ENCODE measurements around the gene ZNF536. TPM values are rescaled to one million over a fixed set of nuclear protein-coding genes. Genes with fewer than 3 reads are reported as not detected.

The ZNF536 gene
- total and polyA plus RNA-seq, 2 donors (not counting 3 experiments of a cell fraction or from before 2014, with no cell fraction given): not detected

GRCh38 chr19:30437869-30438268 lies 65.7 kb downstream of the ZNF536 start:
- intact Hi-C loops (cut with micrococcal nuclease) (no loop called here), dilution Hi-C loops (cut with MboI; ENCODE audit: extremely low pct_ligation_motif_present, low sequenced_read_pairs) (no loop called here)
- no TSS peak for BruUV-seq (replicated peaks)
- no peak for FAIRE-seq
- Histone ChIP-seq H3K9me1 (replicated peaks; ENCODE audit: control insufficient read depth, extremely low read depth, insufficient read depth, low read length) (no peaks in the 10 kb centered on the region), H4K20me1 (replicated peaks; ENCODE audit: control insufficient read depth, extremely low read depth, insufficient read depth, low read length) (no peaks in the 10 kb centered on the region), H3K36me3 (ENCODE audit: control insufficient read depth in 2 of 2, extremely low read depth in 1 of 2, insufficient read depth in 2 of 2, low read length in 2 of 2) (no peaks in the 10 kb centered on the region), H3K79me2 (ENCODE audit: control insufficient read depth, insufficient read depth, low read length) (no peaks in the 10 kb centered on the region), H3K4me1 (ENCODE audit: control insufficient read depth, extremely low read depth, insufficient read depth, low read length) (no peaks in the 10 kb centered on the region), H3K27me3 (ENCODE audit: control insufficient read depth in 2 of 2, insufficient read depth in 2 of 2, low read length in 2 of 2) (no peaks in the 10 kb centered on the region), H3K4me2 (ENCODE audit: insufficient read depth, low read length) (no peak overlapping the region), H3K27ac (ENCODE audit: insufficient read depth, low read depth, low read length) (no peak overlapping the region), H2AFZ (ENCODE audit: low read depth, low read length) (no peak overlapping the region), H3K4me3 (replicated peaks in 1 of 3; ENCODE audit: insufficient read depth in 1 of 3, low read depth in 1 of 3, low read length in 3 of 3) (no peak overlapping the region), H3K9me3 (replicated peaks; ENCODE audit: control insufficient read depth, insufficient read depth, low read length) (peaks cover 7% of the 10 kb centered on the region), H3K9ac (replicated peaks; ENCODE audit: extremely low read depth, insufficient read depth, low read length) (no peak overlapping the region)
- ChIA-PET CTCF (no interaction called here), POLR2A (no interaction called here)
- no peak for TF ChIP-seq CTCF (IDR thresholded peaks at IDR 0.05; ENCODE audit: extremely low read depth in 1 of 2, insufficient read depth in 1 of 2, low read depth in 1 of 2, low read length in 2 of 2)
- TF ChIP-seq POLR2A (IDR thresholded peaks at IDR 0.05; ENCODE audit: low read depth, low read length): no peak
- no peak for TF ChIP-seq GATA2 (IDR thresholded peaks at IDR 0.05; ENCODE audit: insufficient read depth, insufficient read length, low read depth, low read length)
- TF ChIP-seq POLR2AphosphoS5 (IDR thresholded peaks at IDR 0.05; ENCODE audit: insufficient read depth, low read depth, low read length): no peak
- no peak for TF ChIP-seq EZH2 (IDR thresholded peaks at IDR 0.05; ENCODE audit: borderline replicate concordance, low read depth, low read length, severe bottlenecking)
- no peak for TF ChIP-seq FOS (IDR thresholded peaks at IDR 0.05; ENCODE audit: borderline replicate concordance, insufficient read depth, low read length)
- no peak for DNase-seq (ENCODE audit: low read depth, low spot score)

GRCh38 chr19:30439310-30439709 lies 67.1 kb downstream of the ZNF536 start:
- Histone ChIP-seq H3K36me3 (ENCODE audit: control insufficient read depth in 2 of 2, extremely low read depth in 1 of 2, insufficient read depth in 2 of 2, low read length in 2 of 2) (no peaks in the 10 kb centered on the region), H3K27me3 (ENCODE audit: control insufficient read depth in 2 of 2, insufficient read depth in 2 of 2, low read length in 2 of 2) (no peaks in the 10 kb centered on the region), H3K4me1 (ENCODE audit: control insufficient read depth, extremely low read depth, insufficient read depth, low read length) (no peaks in the 10 kb centered on the region), H3K9ac (replicated peaks; ENCODE audit: extremely low read depth, insufficient read depth, low read length) (no peak overlapping the region), H3K27ac (ENCODE audit: insufficient read depth, low read depth, low read length) (no peak overlapping the region), H3K9me1 (replicated peaks; ENCODE audit: control insufficient read depth, extremely low read depth, insufficient read depth, low read length) (no peaks in the 10 kb centered on the region), H3K79me2 (ENCODE audit: control insufficient read depth, insufficient read depth, low read length) (no peaks in the 10 kb centered on the region), H3K4me3 (replicated peaks in 1 of 3; ENCODE audit: insufficient read depth in 1 of 3, low read depth in 1 of 3, low read length in 3 of 3) (no peak overlapping the region), H4K20me1 (replicated peaks; ENCODE audit: control insufficient read depth, extremely low read depth, insufficient read depth, low read length) (no peaks in the 10 kb centered on the region), H2AFZ (ENCODE audit: low read depth, low read length) (no peak overlapping the region), H3K4me2 (ENCODE audit: insufficient read depth, low read length) (no peak overlapping the region), H3K9me3 (replicated peaks; ENCODE audit: control insufficient read depth, insufficient read depth, low read length) (peaks cover 6% of the 10 kb centered on the region)
- DNase-seq (ENCODE audit: low read depth, low spot score) (no peak), FAIRE-seq (no peak)
- ChIA-PET POLR2A (no interaction called here), CTCF (no interaction called here)
- intact Hi-C loops (cut with micrococcal nuclease): no loop called here
- dilution Hi-C loops (cut with MboI; ENCODE audit: extremely low pct_ligation_motif_present, low sequenced_read_pairs): no loop called here
- no TSS peak for BruUV-seq (replicated peaks)
- TF ChIP-seq FOS (IDR thresholded peaks at IDR 0.05; ENCODE audit: borderline replicate concordance, insufficient read depth, low read length): no peak
- TF ChIP-seq MAX (IDR thresholded peaks at IDR 0.05; ENCODE audit: insufficient read depth, insufficient read length): no peak
- no peak for TF ChIP-seq CTCF (IDR thresholded peaks at IDR 0.05; ENCODE audit: extremely low read depth in 1 of 2, insufficient read depth in 1 of 2, low read depth in 1 of 2, low read length in 2 of 2)
- TF ChIP-seq POLR2AphosphoS5 (IDR thresholded peaks at IDR 0.05; ENCODE audit: insufficient read depth, low read depth, low read length): no peak
- TF ChIP-seq POLR2A (IDR thresholded peaks at IDR 0.05; ENCODE audit: low read depth, low read length): no peak
